GM18505 (cell line): ENCODE results near the gene ATOH8.

Source experiments
- ATAC-seq: cut with Tn5 transposase; IDR thresholded peaks from one replicate; pipeline ENCODE4 v1.9.1; 2021; ENCODE audit not compliant: unreplicated experiment
- POLR2A ChIP-seq: IDR thresholded peaks from 4 replicates; pipeline ENCODE4 v1.6.1; 2011; ENCODE audit warnings: borderline replicate concordance; ENCODE audit not compliant: insufficient read depth, insufficient read length; ENCODE audit errors: extremely low read depth

ATOH8 gene

GRCh38 chr2:85769236-85769982 lies 15.6 kb downstream of the ATOH8 start:
- ATAC-seq = no peak
- TF ChIP-seq POLR2A = no peak

GRCh38 chr2:85769983-85770362 lies 16.2 kb downstream of the ATOH8 start:
- ATAC-seq = no peak
- no peak for TF ChIP-seq POLR2A

- no peak for TF ChIP-seq POLR2A
- ATAC-seq = no peak
These were observed 16.6 kb downstream of the ATOH8 start for GRCh38 chr2:85770369-85770768.

GRCh38 chr2:85770786-85771409 lies 17.1 kb downstream of the ATOH8 start:
- no peak for ATAC-seq
- TF ChIP-seq POLR2A = no peak

- no peak for TF ChIP-seq POLR2A
- no peak for ATAC-seq
These were observed 17.7 kb downstream of the ATOH8 start for GRCh38 chr2:85771486-85771885.

- ATAC-seq = no peak
- no peak for TF ChIP-seq POLR2A
These were observed 18.4 kb downstream of the ATOH8 start for GRCh38 chr2:85772019-85772745.

- TF ChIP-seq POLR2A = no peak
These were observed 19.2 kb downstream of the ATOH8 start for GRCh38 chr2:85772841-85773491.

GRCh38 chr2:85773692-85774091 lies 19.9 kb downstream of the ATOH8 start:
- TF ChIP-seq POLR2A = no peak
- ATAC-seq = no peak

More at GRCh38 chr2:85772841-85773491, 19.2 kb downstream of the ATOH8 start:
- no peak for ATAC-seq

GRCh38 chr2:85774126-85774978 lies 20.6 kb downstream of the ATOH8 start:
- no peak for ATAC-seq
- TF ChIP-seq POLR2A = no peak

GRCh38 chr2:85775406-85776381 lies 21.9 kb downstream of the ATOH8 start:
- TF ChIP-seq POLR2A = no peak
- no peak for ATAC-seq

GRCh38 chr2:85776672-85777071 lies 22.9 kb downstream of the ATOH8 start:
- no peak for ATAC-seq

More at GRCh38 chr2:85776672-85777071, 22.9 kb downstream of the ATOH8 start:
- no peak for TF ChIP-seq POLR2A
